ENCODE data around the gene LOC101059915.
"Not testable (repeated sequence)": the region's sequence is repeated elsewhere in the genome, so short reads cannot be mapped to it uniquely, and the experiment has no call there.

Gene LOC101059915

DNA sequence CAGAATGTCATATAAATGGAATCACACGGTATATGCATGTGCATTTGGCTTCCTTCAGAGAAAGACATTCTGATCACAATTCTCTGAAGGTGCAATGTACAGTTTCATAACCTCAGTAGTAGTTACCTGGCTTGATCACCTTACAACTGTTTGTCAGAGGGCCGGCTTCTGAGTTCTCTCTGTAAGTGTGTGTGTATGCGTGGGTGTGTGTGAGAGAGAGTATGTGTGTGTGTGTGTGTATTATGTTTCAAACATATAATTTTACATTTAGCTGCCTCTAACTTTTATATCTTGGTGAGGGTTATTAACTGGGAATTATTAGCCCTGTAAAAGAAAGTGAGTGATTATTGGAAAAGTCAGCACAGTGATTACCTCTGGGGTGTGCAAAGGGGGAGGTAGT is 8.0 kb upstream of the LOC101059915 start:
- TF ChIP-seq, protein P1, sequence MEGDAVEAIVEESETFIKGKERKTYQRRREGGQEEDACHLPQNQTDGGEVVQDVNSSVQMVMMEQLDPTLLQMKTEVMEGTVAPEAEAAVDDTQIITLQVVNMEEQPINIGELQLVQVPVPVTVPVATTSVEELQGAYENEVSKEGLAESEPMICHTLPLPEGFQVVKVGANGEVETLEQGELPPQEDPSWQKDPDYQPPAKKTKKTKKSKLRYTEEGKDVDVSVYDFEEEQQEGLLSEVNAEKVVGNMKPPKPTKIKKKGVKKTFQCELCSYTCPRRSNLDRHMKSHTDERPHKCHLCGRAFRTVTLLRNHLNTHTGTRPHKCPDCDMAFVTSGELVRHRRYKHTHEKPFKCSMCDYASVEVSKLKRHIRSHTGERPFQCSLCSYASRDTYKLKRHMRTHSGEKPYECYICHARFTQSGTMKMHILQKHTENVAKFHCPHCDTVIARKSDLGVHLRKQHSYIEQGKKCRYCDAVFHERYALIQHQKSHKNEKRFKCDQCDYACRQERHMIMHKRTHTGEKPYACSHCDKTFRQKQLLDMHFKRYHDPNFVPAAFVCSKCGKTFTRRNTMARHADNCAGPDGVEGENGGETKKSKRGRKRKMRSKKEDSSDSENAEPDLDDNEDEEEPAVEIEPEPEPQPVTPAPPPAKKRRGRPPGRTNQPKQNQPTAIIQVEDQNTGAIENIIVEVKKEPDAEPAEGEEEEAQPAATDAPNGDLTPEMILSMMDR (IDR thresholded peaks at IDR 0.05), result no peak
- no peak overlapping the region for H3K27ac ChIP-seq
- no peak overlapping the region for H3K4me3 ChIP-seq
- no peak for DNase-seq (ENCODE audit: low spot score)

DNA sequence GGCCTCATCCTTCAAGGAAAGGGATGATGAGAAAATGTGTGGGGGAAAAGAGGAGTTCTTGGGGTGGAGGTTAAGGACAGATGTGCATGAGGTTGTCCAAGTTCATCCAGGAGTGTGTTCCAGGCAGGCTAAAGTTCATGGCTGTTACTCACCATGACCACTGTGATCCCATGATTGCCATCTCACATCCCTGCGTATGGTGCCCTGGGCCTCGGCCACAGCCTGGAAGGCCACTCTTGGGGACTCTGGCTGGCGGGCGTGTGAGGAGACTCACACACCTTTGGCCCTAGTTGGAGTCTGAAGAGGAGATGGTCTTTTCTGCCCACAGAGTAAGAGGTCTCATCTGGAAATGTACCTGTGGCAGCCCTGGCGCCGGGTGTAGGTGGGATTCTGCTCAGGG is 7.4 kb upstream of the LOC101059915 start:
- TF ChIP-seq, protein P1 (IDR thresholded peaks at IDR 0.05), result no peak
- DNase-seq (ENCODE audit: low spot score), result no peak
- Histone ChIP-seq H3K4me3 (no peak overlapping the region), H3K27ac (no peak overlapping the region)

DNA sequence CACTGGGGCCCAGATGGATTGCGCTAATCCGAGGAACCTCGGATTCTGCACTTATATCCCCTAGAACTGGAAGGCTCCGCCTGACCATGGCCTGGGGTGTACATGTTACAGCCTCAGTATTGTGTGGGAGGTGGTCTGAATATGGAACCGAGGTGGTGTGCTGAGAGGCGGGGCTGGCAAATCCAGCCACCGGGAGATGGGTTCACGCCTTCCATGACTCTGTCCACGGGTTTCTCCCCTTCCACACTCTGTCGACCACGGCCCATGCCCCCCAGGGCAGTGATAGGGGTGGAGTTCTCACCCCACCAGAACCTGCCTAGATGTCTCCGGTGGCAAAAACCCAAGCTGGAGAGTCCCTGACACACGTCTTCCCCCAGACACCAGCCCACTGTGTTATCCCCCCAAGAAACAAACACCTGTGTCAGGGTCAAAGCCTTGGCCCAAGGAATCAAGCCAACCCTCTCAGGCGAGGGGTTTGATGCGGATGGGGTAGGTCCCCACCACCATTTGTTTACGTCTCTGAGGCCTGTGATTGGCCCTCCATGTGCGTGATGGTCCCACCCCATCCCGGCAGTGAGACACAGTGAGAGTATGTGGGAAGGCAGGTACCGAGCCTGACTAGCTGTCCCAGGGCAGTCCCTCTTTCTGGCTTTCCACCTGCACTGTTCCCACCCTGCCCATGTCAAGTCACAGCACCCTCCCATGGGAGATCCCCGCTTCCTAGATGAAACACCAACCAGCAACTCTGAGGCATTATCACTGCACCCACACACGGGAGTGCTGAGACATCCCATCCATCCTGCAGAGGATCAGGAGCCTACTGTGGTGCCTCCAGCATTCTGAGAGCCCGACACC is 6.6 kb upstream of the LOC101059915 start:
- no peak overlapping the region for H3K27ac ChIP-seq
- TF ChIP-seq, protein P1 (IDR thresholded peaks at IDR 0.05), result no peak
- DNase-seq (ENCODE audit: low spot score), result no peak
- no peak overlapping the region for H3K4me3 ChIP-seq

DNA sequence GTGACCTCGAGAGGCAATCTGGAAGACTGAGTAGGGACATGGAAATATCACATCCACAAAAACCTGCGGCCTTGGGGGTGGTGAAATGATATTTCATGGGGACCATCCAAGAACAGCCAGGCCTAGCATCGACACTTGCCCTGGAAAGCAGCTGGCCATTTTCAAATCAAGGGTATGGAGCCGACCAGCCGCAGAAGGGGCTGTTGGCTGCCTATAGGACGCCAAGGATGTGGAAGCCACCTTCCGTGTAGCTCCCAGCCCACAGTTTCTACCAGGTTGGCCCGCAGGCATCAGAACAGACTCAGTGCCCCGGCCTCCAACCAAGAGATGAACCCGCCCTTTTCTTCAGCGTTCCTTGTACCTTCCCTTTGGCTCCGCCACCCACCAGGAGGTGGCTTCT is 5.4 kb upstream of the LOC101059915 start:
- TF ChIP-seq, protein P1 (IDR thresholded peaks at IDR 0.05), result no peak
- no peak overlapping the region for H3K4me3 ChIP-seq
- no peak for DNase-seq (ENCODE audit: low spot score)
- H3K27ac ChIP-seq, result no peak overlapping the region

DNA sequence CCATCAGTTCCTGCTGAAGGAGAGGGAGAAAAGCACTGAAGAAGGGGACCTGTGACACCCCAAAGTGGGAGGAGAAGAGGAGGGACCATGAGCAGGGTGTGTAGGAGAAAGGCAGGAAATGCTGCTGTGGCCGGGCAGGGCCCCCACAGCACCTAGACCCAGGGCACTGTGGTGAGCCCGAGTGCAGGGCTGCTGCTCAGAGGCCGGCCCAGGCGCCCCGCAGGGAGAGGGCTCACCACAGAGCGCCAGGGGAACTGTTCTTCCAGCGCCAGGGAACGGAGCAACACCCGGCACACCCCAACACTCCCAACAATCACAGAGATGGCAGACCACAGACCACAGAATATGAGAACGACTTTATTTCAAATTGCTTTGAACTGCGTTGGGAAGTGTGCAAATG is 4.7 kb upstream of the LOC101059915 start:
- H3K27ac ChIP-seq; H3K4me3 ChIP-seq; DNase-seq (ENCODE audit: low spot score): not testable (repeated sequence)

DNA sequence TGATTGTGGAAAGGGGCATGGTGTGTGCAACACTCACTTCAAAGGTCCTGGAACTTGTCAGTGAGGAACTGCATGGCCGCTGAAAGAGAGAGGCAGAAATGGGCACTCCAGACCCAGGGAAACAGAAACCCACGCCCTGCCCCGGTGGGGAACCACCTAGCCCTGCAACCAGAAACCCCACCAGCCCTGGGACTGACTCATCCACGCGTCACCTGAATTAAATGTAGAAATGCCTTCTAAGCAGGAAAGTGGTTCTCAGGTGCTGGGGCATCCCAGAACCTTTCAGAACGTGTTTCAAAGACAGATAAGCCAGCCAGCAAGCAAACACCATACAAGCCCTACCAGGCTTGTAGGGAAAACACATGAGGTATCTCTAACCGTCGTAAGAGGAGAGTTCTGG is 4.1 kb upstream of the LOC101059915 start:
- H3K27ac ChIP-seq; DNase-seq (ENCODE audit: low spot score); H3K4me3 ChIP-seq: not testable (repeated sequence)

DNA sequence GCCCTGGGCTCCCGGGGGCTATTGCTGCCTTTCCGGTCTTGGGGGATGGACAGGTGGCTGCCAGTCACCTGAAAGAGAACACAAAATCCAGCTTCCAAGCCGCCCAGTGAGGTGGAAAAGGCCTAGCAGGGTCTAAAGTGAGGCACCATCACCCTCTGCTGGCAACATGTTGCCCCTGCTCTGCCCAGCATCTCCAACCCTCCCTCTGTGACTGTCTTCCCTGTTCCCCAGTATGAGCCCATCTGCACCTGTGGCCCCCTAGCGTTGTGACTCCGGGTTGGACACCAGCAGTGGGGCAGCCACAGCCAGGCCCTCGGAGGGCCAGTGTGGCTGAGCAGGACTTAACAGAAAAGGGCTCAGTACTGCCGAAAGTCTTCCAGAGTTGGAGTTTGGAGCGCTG is 3.1 kb upstream of the LOC101059915 start:
- not testable (repeated sequence) for H3K4me3 ChIP-seq; H3K27ac ChIP-seq; DNase-seq (ENCODE audit: low spot score)

DNA sequence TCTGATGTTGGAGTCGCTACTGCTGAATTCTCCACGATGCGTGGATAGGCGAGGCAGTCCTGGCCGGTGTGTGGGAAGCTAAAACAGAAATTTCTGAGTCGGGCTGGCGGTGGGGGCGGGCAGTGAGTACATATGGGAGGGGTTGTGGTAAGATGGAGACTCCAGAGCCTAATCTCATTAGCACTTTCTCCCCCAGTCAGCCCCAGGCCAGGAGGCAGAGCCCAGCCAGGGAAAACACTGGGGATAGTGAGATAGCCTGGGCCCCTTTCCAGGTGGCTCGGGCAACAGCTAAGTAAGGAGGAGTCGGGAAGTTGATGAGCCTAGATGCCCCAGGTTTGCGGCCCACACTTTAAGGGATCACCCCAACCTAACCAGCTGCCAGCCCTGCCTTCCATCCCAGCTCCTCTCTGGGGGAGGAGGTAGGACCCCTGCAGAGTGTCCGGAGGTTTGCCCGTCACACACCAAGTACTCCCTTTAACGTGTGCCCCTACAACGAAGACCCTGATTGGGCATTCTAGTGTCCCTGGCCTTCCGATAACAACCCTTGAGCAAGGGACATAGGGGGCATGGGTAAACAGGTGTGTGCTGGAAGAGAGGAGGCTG is 2.4 kb upstream of the LOC101059915 start:
- H3K4me3 ChIP-seq, result no peak overlapping the region
- no peak for DNase-seq (ENCODE audit: low spot score)
- TF ChIP-seq, protein P1 (IDR thresholded peaks at IDR 0.05), result no peak
- no peak overlapping the region for H3K27ac ChIP-seq
